ENCODE results near the gene ACTRT2.

Gene ACTRT2

GRCh38 chr1:3021233-3021671, at the start of gene ACTRT2:
TSS of gene ACTRT2 (plus strand) at chr1:3021467. CDS start at chr1:3021687, 220 bp downstream.
- no peak for DNase-seq (ENCODE audit: low read depth)

- DNase-seq (ENCODE audit: low read depth): no peak
Measured at GRCh38 chr1:2971609-2972008, 49.7 kb upstream of the ACTRT2 start.

GRCh38 chr1:2972011-2972878, 49.0 kb upstream of the ACTRT2 start:
- no peak for DNase-seq (ENCODE audit: low read depth)

- DNase-seq (ENCODE audit: low read depth): no peak
Measured at GRCh38 chr1:2972879-2973575, 48.2 kb upstream of the ACTRT2 start.

GRCh38 chr1:2973601-2974593, 47.4 kb upstream of the ACTRT2 start:
- no peak for DNase-seq (ENCODE audit: low read depth)

GRCh38 chr1:2974701-2975301, 46.5 kb upstream of the ACTRT2 start:
- DNase-seq (ENCODE audit: low read depth): no peak

GRCh38 chr1:2975466-2976179, 45.6 kb upstream of the ACTRT2 start:
- no peak for DNase-seq (ENCODE audit: low read depth)

- no peak for DNase-seq (ENCODE audit: low read depth)
Measured at GRCh38 chr1:2976180-2976562, 45.1 kb upstream of the ACTRT2 start.

GRCh38 chr1:2977886-2978611, 43.2 kb upstream of the ACTRT2 start:
- DNase-seq (ENCODE audit: low read depth): no peak

- DNase-seq (ENCODE audit: low read depth): no peak
Measured at GRCh38 chr1:2978691-2979190, 42.5 kb upstream of the ACTRT2 start.

GRCh38 chr1:2979191-2980072, 41.8 kb upstream of the ACTRT2 start:
- DNase-seq (ENCODE audit: low read depth): no peak

GRCh38 chr1:2980073-2980791, 41.0 kb upstream of the ACTRT2 start:
- no peak for DNase-seq (ENCODE audit: low read depth)

GRCh38 chr1:2980849-2981248, 40.4 kb upstream of the ACTRT2 start:
- no peak for DNase-seq (ENCODE audit: low read depth)

GRCh38 chr1:2981388-2981787, 39.9 kb upstream of the ACTRT2 start:
- no peak for DNase-seq (ENCODE audit: low read depth)

- no peak for DNase-seq (ENCODE audit: low read depth)
Measured at GRCh38 chr1:2981981-2982614, 39.2 kb upstream of the ACTRT2 start.

- no peak for DNase-seq (ENCODE audit: low read depth)
Measured at GRCh38 chr1:2982615-2983318, 38.5 kb upstream of the ACTRT2 start.

GRCh38 chr1:2983319-2983705, 38.0 kb upstream of the ACTRT2 start:
- DNase-seq (ENCODE audit: low read depth): no peak

All from GM04503 (cell line).